ENCODE data around the gene KRTAP5-10. TPM values are rescaled to one million over a fixed set of nuclear protein-coding genes. Genes with fewer than 3 reads are reported as not detected.
"Not testable (repeated sequence)": the region's sequence is repeated elsewhere in the genome, so short reads cannot be mapped to it uniquely, and the experiment has no call there.

The KRTAP5-10 gene
- total and polyA plus RNA-seq, 10 donors, result 0.08 to 0.32 (median 0.15) TPM; not detected in 6

DNA sequence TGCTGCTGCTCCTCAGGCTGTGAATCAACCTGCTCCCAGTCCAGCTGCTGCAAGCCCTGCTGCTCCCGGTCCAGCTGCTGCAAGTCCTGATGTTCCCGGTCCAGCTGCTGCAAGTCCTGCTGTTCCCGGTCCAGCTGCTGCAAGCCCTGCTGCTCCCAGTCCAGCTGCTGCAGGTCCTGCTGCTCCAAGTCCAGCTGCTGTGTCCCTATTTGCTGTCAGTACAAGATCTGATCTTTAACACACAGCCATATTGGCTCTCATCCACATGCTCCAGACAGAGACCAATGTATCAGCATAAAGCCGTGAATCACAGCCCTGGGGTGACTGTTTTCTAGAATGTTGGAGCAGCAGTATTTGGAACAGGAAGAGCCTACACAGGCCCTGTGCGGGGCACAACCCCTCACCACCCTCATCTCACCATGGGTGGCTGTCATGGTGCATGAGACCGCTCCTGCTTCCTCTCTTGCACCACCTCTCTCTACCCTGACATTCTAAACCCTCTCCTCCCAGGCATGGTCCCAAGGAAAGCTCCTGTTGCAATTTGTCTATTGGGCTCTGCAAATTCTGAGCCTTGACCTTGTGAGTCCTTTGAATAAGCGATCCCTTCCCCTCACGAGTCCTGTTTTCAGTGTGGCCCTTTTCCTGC is 3.5 kb downstream of the KRTAP5-10 start:
- Histone ChIP-seq H3K36me3 (no peaks in the 10 kb centered on the region), H3K27me3 (replicated peaks in 1 of 7) (peaks cover 0 to 20% (median 4%) of the 10 kb centered on the region in 7 donors), H3K4me3 (no peak overlapping the region), H3K9me3 (no peaks in the 10 kb centered on the region), H3K27ac (no peak overlapping the region), H3K4me1 (no peaks in the 10 kb centered on the region)
- intact Hi-C loops (cut with DNase I; ENCODE audit: low total_unique reads), result no loop called here
- no peak for TF ChIP-seq POLR2A (IDR thresholded peaks at IDR 0.05)
- TF ChIP-seq POLR2AphosphoS5 (IDR thresholded peaks at IDR 0.05), result peak in 1 of 3 donors; percentile 30
- no peak for TF ChIP-seq CTCF (IDR thresholded peaks at IDR 0.05 in 8 of 11, conservative IDR thresholded peaks at IDR 0.05 in 3 of 11)
- 68 to 75% (median 70%) methylated on average over 8 of the region's 8 CpGs for WGBS, 5 donors
- no peak for DNase-seq

- intact Hi-C loops (cut with DNase I; ENCODE audit: low total_unique reads), result not testable (repeated sequence)
Observed at GRCh38 chr11:71571101-71571850, 5.9 kb downstream of the KRTAP5-10 start.

GRCh38 chr11:71572811-71573210 is 7.4 kb downstream of the KRTAP5-10 start:
- no peaks in the 10 kb centered on the region for H3K4me1 ChIP-seq
- DNase-seq, result no peak
- no peak overlapping the region for H3K4me3 ChIP-seq
- H3K9me3 ChIP-seq, result no peaks in the 10 kb centered on the region
- no peaks in the 10 kb centered on the region for H3K36me3 ChIP-seq
- 74 to 87% (median 84%) methylated on average over 7 to 11 of the region's 11 CpGs for WGBS, 5 donors
- no peak overlapping the region for H3K27ac ChIP-seq
- intact Hi-C loops (cut with DNase I; ENCODE audit: low total_unique reads), result no loop called here
- no peak for TF ChIP-seq CTCF (IDR thresholded peaks at IDR 0.05 in 8 of 11, conservative IDR thresholded peaks at IDR 0.05 in 3 of 11)
- H3K27me3 ChIP-seq (replicated peaks in 1 of 7), result no peaks in the 10 kb centered on the region

More at GRCh38 chr11:71571101-71571850, 5.9 kb downstream of the KRTAP5-10 start:
- not testable (repeated sequence) for H3K4me1 ChIP-seq; H3K36me3 ChIP-seq; DNase-seq; H3K4me3 ChIP-seq; H3K9me3 ChIP-seq; H3K27ac ChIP-seq; H3K27me3 ChIP-seq (replicated peaks in 1 of 7)
- 79 to 89% (median 86%) methylated on average over 20 to 37 of the region's 39 CpGs for WGBS, 5 donors

- intact Hi-C loops (cut with DNase I; ENCODE audit: low total_unique reads), result no loop called here
- no peaks in the 10 kb centered on the region for H3K36me3 ChIP-seq
- H3K27me3 ChIP-seq (replicated peaks in 1 of 7), result no peaks in the 10 kb centered on the region
- H3K4me1 ChIP-seq, result no peaks in the 10 kb centered on the region
- no peaks in the 10 kb centered on the region for H3K9me3 ChIP-seq
- DNase-seq, result no peak
- no peak overlapping the region for H3K27ac ChIP-seq
- WGBS, 5 donors, result 80 to 89% (median 84%) methylated on average over 5 of the region's 5 CpGs
- no peak overlapping the region for H3K4me3 ChIP-seq
- TF ChIP-seq POLR2A (IDR thresholded peaks at IDR 0.05), result no peak
- no peak for TF ChIP-seq CTCF (IDR thresholded peaks at IDR 0.05 in 8 of 11, conservative IDR thresholded peaks at IDR 0.05 in 3 of 11)
- no peak for TF ChIP-seq POLR2AphosphoS5 (IDR thresholded peaks at IDR 0.05)
Observed at GRCh38 chr11:71574418-71574817, 9.1 kb downstream of the KRTAP5-10 start.
